ENCODE results near the gene CAPN1.

GRCh38 chr11:65236194-65237059 lies 54.7 kb downstream of the CAPN1 start:
- TF ChIP-seq, protein P1, sequence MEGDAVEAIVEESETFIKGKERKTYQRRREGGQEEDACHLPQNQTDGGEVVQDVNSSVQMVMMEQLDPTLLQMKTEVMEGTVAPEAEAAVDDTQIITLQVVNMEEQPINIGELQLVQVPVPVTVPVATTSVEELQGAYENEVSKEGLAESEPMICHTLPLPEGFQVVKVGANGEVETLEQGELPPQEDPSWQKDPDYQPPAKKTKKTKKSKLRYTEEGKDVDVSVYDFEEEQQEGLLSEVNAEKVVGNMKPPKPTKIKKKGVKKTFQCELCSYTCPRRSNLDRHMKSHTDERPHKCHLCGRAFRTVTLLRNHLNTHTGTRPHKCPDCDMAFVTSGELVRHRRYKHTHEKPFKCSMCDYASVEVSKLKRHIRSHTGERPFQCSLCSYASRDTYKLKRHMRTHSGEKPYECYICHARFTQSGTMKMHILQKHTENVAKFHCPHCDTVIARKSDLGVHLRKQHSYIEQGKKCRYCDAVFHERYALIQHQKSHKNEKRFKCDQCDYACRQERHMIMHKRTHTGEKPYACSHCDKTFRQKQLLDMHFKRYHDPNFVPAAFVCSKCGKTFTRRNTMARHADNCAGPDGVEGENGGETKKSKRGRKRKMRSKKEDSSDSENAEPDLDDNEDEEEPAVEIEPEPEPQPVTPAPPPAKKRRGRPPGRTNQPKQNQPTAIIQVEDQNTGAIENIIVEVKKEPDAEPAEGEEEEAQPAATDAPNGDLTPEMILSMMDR (conservative IDR thresholded peaks at IDR 0.05), result no peak
- no peak for TF ChIP-seq ZFX (IDR thresholded peaks at IDR 0.05)
